Measurements from ENCODE around the gene PERM1.
"Not testable (repeated sequence)": the region's sequence is repeated elsewhere in the genome, so short reads cannot be mapped to it uniquely, and the experiment has no call there.

Gene PERM1, protein sequence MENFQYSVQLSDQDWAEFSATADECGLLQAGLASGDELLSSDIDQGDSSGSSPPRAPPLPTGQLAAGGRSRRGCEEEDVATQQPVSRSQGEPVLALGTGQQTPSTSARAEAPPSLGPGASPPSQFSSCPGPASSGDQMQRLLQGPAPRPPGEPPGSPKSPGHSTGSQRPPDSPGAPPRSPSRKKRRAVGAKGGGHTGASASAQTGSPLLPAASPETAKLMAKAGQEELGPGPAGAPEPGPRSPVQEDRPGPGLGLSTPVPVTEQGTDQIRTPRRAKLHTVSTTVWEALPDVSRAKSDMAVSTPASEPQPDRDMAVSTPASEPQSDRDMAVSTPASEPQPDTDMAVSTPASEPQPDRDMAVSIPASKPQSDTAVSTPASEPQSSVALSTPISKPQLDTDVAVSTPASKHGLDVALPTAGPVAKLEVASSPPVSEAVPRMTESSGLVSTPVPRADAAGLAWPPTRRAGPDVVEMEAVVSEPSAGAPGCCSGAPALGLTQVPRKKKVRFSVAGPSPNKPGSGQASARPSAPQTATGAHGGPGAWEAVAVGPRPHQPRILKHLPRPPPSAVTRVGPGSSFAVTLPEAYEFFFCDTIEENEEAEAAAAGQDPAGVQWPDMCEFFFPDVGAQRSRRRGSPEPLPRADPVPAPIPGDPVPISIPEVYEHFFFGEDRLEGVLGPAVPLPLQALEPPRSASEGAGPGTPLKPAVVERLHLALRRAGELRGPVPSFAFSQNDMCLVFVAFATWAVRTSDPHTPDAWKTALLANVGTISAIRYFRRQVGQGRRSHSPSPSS

GRCh38 chr1:981955-982558 lies at the start of gene PERM1:
Gene PERM1, minus strand, starts transcription at chr1:982093. Its CDS starts 1,064 bp downstream, at chr1:981029.
- no peak for DNase-seq (ENCODE audit: low read depth)

DNA sequence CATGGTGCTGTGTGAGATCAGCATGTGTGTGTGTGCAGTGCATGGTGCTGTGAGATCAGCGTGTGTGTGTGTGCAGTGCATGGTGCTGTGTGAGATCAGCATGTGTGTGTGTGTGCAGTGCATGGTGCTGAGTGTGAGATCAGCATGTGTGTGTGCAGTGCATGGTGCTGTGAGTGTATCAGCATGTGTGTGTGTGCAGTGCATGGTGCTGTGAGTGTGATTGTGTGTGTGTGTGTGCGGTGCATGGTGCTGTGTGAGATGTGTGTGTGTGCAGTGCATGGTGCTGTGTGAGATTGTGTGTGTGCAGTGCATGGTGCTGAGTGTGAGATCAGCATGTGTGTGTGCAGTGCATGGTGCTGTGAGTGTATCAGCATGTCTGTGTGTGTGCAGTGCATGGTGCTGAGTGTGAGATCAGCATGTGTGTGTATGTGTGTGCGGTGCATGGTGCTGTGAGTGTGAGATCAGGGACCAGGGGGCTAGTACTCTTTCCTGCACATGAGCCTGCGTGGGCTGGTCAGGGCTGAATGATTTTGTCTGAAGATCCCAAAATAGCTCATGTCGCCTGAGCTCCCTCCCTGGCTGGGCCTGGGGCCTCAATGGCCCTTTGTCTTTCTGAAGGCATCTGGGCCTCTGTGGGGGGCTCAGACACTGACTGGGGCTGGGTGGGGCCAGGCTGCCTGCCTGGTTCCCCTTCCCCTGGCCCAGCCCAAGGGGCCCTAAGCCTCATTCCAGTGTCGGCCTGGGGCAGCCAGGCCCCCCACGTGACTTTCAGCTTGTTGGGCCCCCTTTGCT lies 49.2 kb upstream of the PERM1 start:
- not testable (repeated sequence) for DNase-seq (ENCODE audit: low read depth)

GRCh38 chr1:1027791-1028190 lies 45.9 kb upstream of the PERM1 start:
- DNase-seq (ENCODE audit: low read depth) = no peak

- DNase-seq (ENCODE audit: low read depth) = no peak
Measured at GRCh38 chr1:1026599-1027413, 44.9 kb upstream of the PERM1 start.

GRCh38 chr1:1025730-1026129 lies 43.8 kb upstream of the PERM1 start:
- no peak for DNase-seq (ENCODE audit: low read depth)

DNA sequence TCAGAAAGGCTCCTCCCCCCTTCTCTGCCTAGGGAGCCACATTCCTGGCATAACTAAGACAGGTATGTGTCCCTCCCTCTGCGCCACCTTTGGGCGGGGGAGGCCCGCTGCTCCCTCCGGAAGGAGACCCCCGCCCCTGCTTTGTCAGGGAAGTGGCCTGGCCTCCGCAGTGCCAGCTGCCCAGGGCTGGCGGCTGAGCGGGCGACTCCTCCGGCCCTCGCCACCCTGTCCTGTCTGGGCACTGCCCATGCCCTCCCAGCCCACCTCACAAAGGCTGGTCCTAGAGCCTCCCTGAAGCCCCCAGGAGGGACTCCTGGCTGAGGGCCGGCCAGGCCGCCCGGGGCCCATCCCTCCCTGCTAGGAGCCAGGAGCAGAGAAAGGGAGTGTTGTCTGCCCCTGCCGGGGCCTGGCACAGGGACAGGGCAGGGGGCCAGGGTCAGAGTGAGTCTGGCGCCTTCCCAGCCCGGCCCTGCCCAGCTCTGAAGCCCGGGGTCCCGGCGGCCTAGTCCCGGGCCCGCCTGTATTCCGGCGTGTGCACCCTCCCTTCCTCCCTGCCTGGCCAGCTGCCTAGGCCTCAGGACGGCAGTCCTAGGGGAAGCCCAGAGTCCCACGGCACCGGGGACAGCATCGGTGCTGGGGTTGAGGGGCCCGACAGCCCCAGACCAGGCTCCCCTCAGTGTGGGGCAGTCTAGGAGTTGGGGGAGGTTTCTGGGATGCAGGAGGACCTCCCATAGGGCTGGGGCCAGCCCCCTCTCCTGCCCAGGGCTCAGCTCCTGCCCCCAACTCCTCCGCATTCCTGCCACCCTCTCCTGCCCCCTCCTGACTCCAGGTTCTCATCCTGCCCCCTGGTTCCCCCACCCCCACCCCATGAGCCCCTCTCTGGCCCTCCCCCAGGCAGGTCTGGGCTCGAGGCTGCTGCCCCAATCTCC lies 43.1 kb upstream of the PERM1 start:
- DNase-seq (ENCODE audit: low read depth) = no peak

DNA sequence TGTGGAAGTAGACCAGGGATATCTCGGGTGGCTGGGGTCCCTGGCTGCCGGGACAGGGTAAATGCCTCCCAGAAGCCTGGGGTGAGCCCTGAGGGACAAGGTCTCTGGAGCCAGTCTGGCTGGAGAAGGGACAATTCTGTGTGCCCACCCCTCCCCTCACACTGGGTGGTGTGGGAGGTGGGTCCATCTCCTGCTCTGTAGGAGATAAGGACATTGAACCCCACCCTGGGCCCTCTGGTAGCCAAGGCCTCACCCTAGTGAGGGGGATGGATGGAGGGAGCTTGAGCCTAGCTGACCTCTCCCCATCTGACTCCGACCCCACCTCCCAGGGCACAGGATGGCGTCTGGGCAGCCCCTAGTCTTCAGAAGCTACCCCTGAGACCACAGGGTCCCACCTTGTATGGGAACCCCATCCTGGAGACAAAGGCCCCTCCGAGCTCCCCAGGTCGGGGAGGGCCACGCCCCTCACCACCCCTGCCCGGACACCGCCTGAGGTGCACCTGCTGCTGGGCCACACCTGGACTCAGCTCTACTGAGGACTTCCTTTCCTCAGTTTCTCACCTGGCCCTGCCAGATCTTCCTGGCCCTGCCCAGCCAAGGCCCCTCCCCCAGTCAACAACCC lies 42.4 kb upstream of the PERM1 start:
- no peak for DNase-seq (ENCODE audit: low read depth)

GRCh38 chr1:1023700-1024099 lies 41.8 kb upstream of the PERM1 start:
- DNase-seq (ENCODE audit: low read depth) = no peak

GRCh38 chr1:1022302-1023009 lies 40.6 kb upstream of the PERM1 start:
- no peak for DNase-seq (ENCODE audit: low read depth)

DNA sequence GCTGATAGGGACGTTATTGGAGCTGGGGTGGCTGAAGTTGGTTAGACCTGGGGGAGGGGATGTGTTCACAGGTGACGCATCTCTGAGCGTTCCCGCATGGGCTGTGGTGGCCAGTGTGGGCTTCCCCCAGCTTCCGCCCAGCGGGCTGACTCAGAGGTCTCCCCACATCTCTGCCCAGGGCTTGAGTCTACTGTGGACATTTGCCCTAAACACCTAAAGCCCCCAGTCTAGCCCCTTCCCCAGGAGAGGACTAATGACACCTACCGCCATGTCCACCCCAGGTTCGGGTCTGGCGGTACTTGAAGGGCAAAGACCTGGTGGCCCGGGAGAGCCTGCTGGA lies 40.0 kb upstream of the PERM1 start:
- DNase-seq (ENCODE audit: low read depth) = no peak

- DNase-seq (ENCODE audit: low read depth) = no peak
Measured at GRCh38 chr1:1021010-1021919, 39.4 kb upstream of the PERM1 start.

GRCh38 chr1:1020415-1021009 lies 38.6 kb upstream of the PERM1 start:
- no peak for DNase-seq (ENCODE audit: low read depth)

DNA sequence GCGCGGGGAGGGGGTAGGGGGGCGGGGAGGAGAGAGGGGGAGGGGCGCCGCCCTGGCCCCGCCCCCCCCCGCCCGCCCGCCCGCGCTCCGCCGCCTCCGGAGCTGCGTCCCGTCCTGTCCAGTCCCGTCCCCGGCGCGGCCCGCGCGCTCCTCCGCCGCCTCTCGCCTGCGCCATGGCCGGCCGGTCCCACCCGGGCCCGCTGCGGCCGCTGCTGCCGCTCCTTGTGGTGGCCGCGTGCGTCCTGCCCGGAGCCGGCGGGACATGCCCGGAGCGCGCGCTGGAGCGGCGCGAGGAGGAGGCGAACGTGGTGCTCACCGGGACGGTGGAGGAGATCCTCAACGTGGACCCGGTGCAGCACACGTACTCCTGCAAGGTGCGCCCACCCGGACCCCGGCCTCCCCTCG lies 38.1 kb upstream of the PERM1 start, which contains the start of gene AGRN:
Gene AGRN, plus strand, starts transcription at position 121 of the 405 bp plus-strand sequence. Its CDS starts 53 bp downstream, at position 174.
- no peak for DNase-seq (ENCODE audit: low read depth)

DNA sequence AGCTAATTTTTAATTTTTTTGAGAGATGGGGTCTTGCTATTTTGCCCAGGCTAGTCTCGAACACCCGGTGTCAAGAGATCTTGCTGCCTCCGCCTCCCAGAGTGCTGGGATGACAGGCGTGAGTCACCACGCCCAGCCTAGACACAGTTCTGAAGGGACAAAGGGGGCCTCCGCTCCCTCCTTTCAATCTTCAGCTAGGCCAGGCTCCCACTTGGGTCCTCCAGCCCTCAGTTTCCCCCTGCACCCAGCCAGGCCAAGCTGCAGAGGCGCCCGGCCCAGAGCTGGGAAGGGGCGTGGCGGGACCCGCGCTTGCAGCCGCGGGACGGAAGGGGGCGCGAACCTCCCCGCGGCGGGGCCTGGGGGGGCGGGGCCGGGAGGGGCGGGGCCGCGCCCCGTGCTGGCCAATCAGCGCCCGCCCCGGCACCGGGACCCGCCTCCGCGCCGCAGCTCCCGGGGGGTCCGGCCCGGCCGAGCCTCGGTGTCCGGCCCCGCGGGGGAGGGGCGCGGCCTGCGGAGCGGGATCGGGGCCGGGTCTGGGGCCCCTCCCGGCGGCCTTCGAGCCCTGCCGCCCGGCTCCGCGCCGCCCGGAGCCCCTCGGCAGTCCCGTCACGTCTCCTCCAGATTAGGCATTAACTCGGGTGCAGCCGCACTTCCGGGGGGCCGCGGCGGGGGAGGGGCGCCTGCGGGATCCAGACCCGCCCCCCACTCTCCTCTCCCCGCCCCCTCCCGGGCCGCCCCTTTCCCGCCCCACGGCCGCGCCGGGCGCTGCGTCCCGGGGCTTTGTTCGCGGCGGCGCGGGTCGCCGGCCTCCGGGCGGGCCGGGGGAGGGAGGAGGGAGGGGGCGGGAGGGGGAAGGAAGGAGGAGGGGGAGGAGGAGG lies 37.5 kb upstream of the PERM1 start:
- peak; percentile 62 for DNase-seq (ENCODE audit: low read depth)

DNA sequence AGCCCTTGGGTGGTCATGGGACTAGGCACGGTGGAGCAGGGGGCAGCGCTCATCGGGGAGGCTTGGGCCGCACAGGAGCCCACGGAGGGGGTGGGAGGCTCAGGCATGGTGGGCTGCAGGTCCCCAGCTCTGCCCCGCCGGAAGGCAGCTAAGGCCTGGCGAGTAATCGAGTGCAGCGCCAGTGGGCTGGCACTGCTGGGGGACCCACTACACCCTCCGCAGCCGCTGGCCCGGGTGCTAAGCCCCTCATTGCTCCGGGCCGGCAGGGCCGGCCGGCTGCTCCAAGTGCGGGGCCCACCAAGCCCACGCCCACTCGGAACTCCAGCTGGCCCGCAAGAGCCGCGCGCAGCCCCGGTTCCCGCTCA lies 36.4 kb upstream of the PERM1 start:
- DNase-seq (ENCODE audit: low read depth) = not testable (repeated sequence)
